Measurements from ENCODE around the gene PRCC.
"Not testable (repeated sequence)": the region's sequence is repeated elsewhere in the genome, so short reads cannot be mapped to it uniquely, and the experiment has no call there.

PRCC gene

DNA sequence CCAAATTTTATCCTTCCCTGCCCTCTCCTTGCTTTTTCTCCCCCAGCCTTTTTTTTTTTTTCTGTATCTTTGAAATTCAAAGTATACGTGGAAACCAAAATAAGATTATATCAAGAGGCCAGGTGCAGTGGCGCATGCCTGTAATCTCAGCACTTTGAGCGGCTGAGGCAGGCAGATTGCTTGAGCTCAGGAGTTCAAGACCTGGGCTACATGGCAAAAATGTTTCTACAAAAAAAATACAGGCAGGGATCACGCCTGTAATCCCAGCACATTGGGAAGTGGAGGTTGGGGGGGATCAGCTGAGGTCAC lies 6.6 kb upstream of the PRCC start:
- DNase-seq (ENCODE audit: low read depth): no peak

DNA sequence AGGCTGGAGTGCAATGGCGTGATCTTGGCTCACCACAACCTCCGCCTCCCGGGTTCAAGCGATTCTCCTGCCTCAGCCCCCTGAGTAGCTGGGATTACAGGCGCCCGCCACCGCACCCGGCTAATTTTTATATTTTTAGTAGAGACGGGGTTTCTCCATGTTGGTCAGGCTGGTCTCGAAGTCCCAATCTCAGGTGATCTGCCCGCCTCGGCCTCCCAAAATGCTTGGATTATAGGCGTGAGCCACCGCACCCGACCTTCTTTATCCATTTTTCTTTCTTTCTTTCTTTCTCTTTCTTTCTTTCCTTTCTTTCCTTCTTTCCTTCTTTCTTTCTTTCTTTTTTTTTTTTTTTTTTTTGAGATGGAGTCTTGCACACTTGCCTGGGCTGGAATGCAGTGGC lies 2.2 kb upstream of the PRCC start:
- DNase-seq (ENCODE audit: low read depth): not testable (repeated sequence)

DNA sequence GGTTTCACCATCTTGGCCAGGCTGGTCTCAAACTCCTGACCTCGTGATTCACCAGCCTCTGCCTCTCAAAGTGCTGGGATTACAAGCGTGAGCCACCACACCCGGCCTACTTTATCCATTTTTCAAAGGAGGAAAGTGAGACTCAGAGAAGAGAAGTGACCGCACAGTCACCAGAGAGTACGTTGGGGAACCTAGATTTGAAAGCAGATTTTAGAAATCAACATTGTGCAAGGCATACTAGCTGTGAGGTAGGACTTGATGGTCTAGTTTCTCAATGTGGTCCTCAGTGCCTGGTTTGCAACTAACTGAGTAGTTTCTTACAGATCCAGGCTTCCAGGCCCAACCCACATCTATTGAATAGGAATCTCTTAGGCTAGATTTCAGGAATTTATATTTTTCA lies 1.7 kb upstream of the PRCC start:
- DNase-seq (ENCODE audit: low read depth): no peak

DNA sequence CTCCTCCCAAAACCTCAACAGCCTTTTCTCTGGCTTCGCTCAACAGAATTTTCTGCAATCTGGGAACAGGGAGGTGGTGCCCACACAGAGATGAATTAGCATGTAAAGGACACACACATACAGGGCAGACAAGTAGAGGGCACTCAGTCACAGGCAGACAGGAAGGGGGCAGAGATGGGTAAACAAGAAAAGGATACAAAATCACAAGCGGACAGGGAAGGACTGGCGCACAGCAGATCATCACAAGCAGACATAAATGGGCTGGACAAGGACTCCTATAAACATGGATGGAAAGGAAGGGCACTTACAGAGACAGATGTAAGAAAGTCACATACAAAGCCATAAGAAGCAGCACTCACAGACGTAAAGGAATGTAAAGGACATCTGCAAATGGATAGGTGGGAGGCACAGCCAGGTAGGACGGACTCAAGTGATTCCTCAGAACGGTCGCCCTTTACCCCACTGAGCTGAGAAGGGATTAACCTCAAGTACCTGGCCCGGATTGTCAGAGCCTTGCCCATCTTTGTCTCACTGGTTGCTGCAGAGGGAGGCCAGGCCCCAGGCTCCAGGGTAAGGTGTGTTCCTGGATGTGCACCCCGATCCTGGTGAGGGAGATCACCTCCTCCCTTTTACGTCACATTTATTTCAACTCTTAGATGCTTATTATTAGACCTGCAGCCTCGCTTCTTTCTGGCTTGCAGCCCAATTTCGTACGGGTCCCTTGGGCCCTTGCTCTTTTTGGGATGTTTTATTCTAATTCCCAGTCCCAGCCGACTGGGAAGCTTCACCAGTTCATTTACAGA lies 836 bp upstream of the PRCC start:
- DNase-seq (ENCODE audit: low read depth): no peak

DNA sequence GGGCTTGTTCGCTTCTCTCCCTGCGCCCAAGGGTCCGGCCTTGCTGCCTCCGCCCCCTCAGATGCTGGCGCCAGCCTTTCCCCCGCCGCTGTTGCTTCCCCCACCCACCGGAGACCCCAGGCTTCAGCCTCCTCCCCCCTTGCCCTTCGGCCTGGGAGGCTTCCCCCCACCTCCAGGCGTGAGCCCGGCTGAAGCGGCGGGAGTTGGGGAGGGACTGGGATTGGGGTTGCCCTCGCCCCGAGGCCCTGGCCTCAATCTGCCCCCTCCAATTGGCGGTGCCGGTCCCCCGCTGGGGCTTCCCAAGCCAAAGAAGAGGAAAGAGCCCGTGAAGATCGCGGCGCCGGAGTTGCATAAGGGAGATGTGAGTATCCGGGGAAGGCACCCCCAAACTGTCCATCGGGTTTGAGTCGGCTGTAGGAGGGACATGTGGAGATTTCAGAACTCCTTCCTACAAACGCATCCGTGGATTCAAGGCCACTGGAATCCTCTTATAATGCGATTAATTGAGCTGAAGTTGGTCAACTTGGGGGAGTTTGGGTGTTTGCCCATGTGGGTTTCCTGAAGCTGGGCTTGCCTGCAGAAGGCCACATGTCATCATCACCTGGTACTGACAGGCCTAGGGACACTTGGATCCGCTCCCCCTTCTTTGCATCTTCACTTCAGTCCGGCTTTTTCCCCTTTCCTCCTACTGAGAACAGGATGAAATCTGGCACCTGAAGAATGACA lies 707 bp downstream of the PRCC start:
- no peak for DNase-seq (ENCODE audit: low read depth)

DNA sequence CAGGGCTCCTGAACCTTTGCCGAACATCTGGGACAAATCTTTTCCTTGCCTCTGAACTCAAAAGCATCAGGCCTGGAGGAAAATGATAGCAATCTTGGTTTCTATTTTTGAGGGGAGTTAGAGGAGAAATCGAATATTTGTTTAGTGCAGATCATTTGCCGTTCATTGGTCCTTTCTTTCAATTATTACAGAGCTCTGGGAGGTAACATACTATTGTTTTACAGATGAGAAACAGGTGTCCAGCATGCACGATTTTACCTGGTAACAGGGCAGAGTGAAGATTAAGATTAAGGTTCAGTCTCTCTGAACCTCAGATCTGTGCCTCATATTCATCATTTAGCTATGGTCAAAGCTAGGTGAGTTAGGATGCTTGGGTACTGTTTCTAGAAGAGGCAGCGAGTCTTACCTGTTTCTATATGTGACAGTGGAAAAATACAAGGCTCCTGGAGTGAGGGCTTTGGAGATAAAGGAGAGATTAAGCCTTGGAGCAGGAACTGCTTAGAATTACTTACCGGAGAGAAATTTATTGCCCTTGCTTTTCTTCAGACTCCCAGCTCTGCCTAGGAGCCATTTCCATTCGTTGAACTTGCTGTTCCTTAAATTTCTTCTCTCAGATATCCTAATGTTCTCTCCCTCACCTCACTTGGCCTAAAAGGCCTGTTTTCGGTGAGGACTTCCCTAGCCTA lies 1.4 kb downstream of the PRCC start:
- no peak for DNase-seq (ENCODE audit: low read depth)

DNA sequence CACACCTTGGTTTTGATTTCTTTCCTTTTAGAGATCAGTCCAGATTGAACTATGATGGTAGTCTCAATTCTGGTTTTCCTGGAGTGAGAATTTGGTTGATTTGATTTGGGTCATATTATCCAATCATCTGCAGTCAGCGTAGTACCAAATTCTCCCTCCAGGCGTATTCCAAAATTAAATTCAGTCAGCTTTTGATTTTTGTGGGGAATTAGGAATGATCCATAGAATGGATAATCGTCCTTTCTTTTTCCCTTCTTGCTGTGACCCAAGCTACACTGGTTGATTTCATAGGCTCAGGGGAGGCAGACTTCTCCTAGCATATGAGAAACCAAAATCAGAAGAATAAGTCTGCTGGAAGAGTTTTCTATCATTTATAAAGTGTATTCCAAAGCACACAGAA lies 4.9 kb downstream of the PRCC start:
- no peak for DNase-seq (ENCODE audit: low read depth)

DNA sequence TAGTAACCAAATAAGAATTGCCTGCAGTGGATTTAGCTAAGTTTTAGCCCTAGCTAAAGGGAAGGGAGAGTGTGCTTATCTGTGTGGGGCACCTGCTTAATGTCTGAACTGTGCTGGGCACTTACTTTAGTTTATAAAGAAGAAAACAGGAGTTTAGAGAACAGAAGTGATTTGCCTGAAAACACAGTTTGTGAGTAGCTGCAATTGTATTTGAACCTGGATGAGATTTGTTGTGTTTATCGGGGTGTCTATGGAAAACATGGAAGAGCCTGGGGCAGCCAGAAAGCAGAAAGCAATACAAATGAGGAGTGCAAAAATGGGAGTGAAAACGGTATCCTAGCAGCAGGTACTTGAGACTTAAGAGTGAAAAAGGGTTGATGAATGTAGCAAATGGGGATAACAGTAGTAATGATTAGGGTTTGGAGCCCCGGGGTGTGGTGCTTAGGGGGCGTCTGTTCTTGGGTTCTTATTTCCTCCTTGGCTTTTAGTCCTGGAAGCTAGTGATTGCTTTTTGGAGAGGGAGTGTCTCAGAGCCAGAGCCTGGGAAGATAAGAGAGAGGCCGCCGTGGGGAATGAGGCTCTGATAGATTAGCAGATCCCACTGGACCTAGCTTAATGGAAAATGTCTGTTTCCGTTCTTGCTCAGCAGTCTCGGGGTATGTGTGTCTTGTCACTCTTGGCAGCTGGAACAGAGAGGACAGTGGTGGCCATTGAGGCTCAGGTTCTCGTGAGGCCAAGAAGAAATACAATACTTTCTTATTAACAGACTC lies 5.6 kb downstream of the PRCC start:
- DNase-seq (ENCODE audit: low read depth): no peak

DNA sequence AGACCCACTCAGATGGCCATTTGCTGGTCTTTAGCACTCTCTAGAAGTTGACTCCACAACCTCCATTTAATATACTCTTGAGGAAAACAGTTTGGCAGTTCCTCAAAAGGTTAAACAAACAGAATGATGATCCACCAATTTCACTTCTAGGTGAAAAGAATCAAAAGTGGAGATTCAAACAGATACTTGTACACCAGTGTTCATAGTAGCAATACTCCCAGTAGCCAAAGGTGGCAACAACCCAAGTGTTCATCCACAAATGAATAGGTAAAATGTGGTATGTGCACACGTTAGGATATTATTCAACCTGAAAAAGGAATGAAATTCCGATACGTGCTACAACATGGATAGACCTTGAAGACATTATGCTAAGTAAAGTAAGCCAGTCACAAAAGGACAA lies 6.3 kb downstream of the PRCC start:
- DNase-seq (ENCODE audit: low read depth): no peak

DNA sequence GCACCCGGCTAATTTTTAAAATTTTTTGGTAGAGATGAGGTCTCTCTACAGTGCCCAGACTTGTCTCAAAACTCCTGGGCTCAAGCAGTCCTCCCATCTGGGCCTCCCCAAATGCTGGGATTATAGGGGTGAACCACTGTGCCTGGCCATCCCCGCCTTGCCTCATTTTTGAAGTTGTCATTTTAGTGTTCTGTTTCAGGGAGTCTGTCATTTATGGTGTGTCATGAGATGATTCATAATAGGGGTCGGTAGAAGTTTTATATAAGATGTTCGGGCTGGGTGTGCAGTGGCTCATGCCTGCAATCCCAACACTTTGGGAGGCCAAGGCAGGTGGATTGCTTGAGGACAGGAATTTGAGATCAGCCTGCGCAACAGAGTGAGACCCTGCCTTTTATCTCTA lies 8.5 kb downstream of the PRCC start:
- no peak for DNase-seq (ENCODE audit: low read depth)

DNA sequence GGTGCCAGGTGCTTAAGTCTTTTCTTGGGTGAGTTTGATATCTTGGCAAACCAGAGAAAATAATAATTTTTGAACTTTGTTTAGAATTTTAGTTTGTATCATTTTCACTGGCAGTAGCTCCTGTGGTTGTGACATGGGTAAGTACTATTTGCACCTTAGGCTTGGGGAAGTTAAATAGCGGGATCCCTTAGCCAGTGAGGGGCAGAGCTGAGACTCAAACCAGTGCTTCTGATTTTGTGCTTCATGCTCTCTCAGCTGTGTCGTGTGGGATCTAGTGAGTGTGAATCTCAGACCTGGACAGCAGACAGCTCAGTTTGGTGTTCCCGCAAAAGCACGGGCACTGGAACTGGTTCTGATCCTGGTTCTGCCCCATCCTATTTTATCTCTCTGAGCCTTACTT lies 9.6 kb downstream of the PRCC start:
- DNase-seq (ENCODE audit: low read depth): no peak

DNA sequence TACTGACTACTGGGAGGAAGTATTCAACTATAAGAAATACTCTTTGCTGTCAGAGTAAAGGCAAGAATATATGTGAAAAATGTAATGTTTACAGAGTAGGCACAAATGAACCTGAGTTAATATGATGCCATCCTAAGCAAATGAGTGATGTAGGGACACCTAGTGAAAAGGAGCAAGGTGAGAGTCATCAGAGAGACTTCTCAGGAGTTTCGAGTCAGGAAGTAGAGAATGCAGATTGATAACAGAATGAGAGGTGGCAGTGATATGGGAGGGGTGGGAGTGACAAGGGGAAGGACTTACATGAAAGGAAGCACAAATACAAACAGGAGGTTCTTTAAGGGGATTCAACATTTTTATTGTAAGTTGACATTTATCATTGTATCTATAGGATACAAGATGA lies 10.2 kb downstream of the PRCC start:
- DNase-seq (ENCODE audit: low read depth): no peak

DNA sequence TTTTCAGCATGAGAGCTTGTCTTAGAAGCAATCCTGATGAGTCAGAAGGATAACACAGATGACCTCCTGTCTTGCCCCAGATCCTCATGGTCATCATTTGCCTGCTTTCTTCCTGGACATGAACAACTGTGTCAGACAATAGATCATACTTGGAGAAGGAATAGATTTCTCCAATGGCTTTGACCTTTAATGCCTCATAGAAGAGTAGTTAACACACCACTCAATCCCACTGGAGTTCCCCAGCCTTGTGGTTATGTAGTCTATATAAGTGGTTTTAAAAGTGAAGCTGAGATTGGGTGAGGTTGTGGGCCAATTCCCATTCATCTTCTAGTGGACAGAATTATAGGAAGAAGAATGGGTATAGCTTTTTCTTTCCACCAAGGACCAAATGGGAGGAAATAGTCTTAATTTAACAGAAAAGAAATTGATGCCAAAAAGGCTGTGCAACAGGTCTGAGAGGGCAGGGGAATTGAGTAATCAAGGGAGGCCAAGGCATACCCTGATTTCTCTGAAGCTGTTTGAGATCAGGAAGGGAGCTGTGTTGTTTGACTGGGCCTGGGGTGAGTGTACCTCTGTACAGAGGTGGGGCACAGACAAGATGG lies 14.4 kb downstream of the PRCC start:
- DNase-seq (ENCODE audit: low read depth): no peak

DNA sequence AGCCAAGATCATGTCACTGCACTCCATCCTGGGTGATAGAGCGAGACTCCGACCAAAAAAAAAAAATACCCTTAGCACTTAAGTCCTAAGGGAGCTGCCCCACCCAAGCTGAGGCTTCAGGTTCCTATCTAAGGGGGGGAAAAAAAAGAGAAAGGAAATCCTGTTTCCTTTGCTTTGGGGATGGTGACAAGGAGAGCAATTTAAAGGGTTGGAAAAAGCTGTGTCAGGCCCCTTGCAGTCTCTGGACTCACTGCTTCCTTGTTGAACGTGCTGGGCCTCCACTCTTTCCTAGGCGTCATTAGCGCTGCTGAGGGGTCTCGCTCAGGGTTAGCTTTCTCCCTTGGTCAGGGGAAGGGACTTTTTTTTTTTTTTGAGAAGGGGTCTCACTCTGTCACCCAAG lies 18.1 kb downstream of the PRCC start:
- DNase-seq (ENCODE audit: low read depth): no peak

DNA sequence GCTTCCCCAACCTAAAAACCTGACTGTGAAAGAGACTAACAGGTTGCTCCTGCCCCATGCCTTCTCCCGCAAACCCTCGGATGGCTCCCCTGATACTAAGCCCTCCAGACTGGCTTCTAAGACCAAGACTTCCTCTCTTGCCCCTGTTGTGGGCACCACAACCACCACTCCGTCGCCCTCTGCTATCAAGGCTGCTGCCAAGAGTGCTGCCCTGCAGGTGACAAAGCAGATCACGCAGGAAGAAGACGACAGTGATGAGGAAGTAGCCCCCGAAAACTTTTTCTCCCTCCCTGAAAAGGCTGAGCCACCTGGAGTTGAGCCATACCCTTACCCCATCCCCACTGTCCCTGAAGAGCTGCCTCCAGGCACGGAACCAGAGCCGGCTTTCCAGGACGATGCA lies 19.3 kb downstream of the PRCC start:
- DNase-seq (ENCODE audit: low read depth): no peak

DNA sequence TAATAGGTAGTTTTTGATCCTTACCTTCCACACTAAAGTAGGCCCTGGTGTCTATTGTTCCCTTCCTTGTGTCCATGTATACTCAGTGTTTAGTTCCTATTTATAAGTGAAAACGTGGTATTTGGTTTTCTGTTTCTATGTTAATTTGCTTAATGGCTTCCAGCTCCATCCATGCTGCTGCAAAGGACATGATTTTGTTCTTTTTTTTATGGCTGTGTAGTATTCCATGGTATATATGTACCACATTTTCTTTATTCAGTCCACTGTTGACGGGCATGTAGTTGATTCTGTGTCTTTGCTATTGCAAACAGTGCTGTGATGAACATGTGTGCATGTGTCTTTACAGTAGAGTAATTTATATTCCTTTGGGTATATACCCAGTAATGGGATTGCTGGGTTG lies 20.8 kb downstream of the PRCC start:
- DNase-seq (ENCODE audit: low read depth): no peak

DNA sequence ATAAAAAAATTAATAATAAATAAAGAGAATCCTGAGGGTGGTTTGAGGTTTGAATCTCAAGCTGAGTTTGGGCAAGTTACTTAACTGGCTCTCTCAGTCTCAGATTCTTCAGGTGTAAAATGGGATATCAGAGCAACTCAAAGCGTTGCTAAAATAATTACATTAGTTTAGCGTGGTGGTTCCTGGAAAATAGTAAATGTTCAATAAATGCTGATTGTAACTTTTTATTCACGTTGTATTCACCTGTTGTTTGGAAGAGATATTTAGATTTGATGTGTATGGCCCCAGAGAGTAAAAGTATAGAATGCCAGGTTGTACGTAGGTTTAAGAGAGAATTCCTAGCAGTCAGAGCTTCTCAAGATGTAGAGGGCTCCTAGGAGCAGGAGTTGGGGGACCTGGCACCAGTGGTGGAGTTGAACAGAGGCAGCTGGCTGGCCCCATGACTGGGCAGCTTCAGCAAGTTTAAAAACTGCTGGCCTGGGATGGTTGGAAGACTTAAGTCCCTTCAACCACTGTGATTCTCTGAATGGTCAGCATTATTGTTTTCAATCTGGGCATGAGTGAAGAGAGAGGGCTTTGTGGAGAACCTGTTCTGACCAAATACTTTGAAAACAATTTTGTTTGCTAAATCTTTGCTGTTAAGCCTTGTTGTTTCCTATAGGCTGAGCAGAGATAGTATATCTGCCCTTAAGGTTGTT lies 22.4 kb downstream of the PRCC start:
- no peak for DNase-seq (ENCODE audit: low read depth)

DNA sequence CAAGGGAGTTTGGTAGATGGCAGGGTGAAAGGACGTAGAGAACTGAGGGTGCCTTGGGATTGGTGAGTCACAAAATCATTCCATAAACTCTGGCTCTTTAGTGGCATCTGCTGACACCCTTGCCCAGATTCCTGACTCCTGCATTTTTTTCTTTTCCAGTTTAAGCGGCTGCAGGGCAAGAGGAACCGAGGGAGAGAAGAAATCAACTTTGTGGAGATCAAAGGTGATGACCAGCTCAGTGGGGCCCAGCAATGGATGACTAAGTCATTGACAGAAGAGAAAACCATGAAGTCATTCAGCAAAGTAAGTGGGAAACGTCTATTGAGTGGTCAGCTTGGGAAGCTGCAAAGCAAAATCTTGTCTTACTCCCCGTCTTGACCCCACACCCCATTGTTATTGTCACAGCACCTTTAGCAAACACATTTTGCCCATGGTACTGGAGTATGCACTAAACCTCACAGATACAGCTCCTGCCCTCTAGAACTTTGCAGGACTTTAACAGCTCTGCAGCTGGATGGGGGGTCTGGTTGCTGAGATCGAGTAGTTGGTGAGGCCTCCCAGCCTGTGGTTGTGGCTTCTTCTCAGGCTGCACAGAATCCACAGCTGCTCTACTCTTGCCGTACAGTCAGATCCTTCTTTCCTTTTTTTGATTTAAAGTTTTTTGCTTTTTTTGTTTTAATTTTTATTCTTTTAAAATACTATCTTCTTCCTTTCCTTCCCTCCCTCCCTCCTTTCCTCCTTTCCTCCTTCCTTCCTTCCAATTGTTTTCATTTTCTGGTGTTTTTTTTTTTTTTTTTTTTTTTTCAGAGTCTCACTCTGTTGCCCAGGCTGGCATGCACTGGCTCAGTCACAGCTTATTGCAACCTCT lies 27.4 kb downstream of the PRCC start:
- DNase-seq (ENCODE audit: low read depth): no peak

DNA sequence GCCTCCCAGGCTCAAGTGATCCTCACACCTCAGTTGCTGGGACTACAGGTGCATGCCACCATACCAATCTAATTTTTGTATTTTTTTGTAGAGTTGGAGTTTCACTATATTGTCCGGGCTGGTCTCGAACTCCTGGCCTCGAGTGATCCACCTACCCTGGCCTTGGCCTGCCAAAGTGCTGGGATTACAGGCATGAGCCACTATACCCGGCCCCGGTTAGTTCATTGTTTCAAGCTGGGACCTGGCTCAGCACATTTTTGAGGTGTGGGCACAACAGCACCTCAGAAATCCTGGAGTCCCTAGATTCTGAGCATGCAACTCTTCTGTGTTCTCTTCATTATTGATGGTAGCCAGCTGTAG lies 28.0 kb downstream of the PRCC start:
- no peak for DNase-seq (ENCODE audit: low read depth)

DNA sequence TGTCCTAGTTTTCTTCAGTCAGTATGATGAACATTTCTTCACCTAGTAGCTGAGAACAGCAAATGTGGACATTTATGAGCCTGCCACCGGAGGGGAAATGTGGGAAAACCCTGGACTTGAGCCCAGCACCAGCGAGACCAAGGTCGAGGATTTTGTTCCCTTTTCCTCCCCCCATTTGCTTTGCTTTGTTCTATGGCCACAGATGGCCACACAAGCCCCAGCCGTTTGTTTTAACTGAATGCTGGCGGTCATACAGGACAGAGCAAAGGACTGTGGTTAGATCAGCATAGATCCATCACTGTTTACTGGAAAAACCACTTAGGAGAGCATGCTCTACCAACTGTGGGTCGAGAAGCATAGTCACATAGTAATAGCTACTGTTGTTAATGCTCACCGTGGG lies 28.5 kb downstream of the PRCC start:
- DNase-seq (ENCODE audit: low read depth): no peak
